GM18519 (cell line): Measurements from ENCODE around the gene SYCP3.
"Not testable (repeated sequence)": the region's sequence is repeated elsewhere in the genome, so short reads cannot be mapped to it uniquely, and the experiment has no call there.

ENCODE experiments used
- ATAC-seq: cut with Tn5 transposase; IDR thresholded peaks from one replicate; pipeline ENCODE4 v1.9.1; 2021; ENCODE audit warnings: mild to moderate bottlenecking, moderate library complexity; ENCODE audit not compliant: unreplicated experiment, low FRiP score

SYCP3 gene

DNA sequence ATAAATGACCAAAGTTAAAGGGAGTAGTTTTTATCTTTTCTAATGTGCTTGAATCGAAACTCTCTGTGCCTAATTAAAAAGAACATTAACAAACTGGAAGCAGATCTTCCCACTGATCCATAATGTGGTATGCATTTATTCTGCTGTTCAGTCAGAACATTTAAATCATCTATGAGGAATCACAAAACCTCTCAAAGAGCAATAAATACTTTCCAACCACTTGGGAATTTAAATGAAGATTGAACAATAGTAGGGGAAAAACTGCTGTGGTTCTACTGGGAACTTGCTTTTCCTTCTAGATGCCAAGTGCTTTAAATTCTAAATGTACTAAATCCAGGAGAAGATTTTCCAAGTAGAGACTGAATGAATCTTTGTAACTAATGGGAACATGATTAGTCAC lies 54.2 kb downstream of the SYCP3 start:
- ATAC-seq = no peak

DNA sequence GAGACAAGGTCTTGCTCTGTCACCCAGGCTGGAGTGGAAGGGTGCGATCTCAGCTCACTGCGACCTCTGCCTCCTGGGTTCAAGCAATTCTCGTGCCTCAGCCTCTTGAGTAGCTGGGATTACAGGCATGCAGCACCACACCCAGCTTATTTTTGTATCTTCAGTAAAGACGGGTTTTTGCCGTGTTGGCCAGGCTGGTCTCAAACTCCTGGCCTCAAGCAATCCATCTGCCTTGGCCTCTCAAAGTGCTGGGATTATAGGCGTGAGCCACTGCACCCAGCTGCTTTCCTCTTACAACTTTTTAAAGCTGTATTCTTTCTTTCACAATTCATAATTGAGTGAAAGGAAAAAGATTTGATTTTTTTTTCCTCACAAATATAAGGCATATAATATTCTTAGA lies 57.6 kb downstream of the SYCP3 start:
- ATAC-seq = not testable (repeated sequence)

DNA sequence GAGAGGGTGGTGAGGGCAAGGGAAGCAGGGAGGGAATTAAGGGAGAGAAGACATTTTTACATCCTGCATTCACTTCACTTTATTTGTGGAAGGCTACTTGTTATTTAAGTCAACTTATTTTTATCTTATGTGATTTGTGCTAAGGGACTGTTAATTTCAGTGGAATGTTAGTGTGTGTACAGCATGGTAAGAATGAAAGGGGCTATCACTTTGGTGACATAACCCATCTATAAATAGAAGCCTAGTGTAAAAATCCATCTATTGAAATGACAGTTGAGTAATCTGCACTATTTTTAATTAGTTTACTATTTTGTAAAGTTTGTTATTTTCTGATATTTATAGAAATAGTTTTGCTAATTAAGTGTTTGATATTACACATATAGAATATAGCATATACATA lies 58.6 kb downstream of the SYCP3 start:
- ATAC-seq = no peak

DNA sequence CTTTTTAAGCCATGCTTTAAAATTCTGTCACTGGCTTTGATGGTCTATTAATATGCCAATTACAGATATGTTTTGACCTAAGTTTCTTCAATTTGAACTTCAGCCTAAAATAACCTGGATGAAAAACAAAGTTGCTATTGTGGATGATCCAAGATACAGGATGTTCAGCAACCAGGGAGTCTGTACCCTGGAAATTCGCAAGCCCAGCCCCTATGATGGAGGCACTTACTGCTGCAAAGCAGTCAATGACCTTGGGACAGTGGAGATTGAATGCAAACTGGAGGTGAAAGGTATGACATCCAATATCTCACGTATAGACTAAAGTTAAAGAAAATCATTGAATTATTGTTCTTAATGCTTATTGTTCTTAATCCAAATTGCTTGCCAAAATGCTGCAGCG lies 59.0 kb downstream of the SYCP3 start:
- no peak for ATAC-seq
